K562 (cell line): Measurements from ENCODE around the gene TRMT1L. TPM values are rescaled to one million over a fixed set of nuclear protein-coding genes. Genes with fewer than 3 reads are reported as not detected.

Experiments used
- BDP1 ChIP-seq: IDR thresholded peaks from 3 replicates; pipeline ENCODE4 v1.6.1; 2011; ENCODE audit not compliant: insufficient read length, insufficient read depth
- CHD1 ChIP-seq: fragments of 200-600 bp; sonication (generic); IDR thresholded peaks from one replicate; pipeline ENCODE4 v1.6.1; 2012; ENCODE audit warnings: mild to moderate bottlenecking, moderate library complexity, low read length, inconsistent platforms
- DNMT1 ChIP-seq: fragments of 450-650 bp; IDR thresholded peaks from 2 replicates; pipeline ENCODE4 v1.6.1; 2016; ENCODE audit warnings: antibody characterized with exemption, mild to moderate bottlenecking
- HMG20B ChIP-seq: fragments of 250-450 bp; sonication (Bioruptor Pico); IDR thresholded peaks from 2 replicates; pipeline ENCODE4 v1.5.0; 2021; ENCODE audit warnings: mild to moderate bottlenecking
- JUND ChIP-seq, 2 experiments: IDR thresholded peaks; 2 replicates in 1 of 2; 3 replicates in 1 of 2; pipeline ENCODE4 v1.6.1; 2011; ENCODE audit warnings: borderline replicate concordance in 2 of 2, low read depth in 2 of 2, low read length in 2 of 2, improper control_type of control experiment in 1 of 2, missing biosample characterization in 1 of 2, missing genetic modification characterization in 1 of 2, missing genetic modification reagents in 1 of 2
- POLR2G ChIP-seq: fragments of 200-400 bp; formaldehyde crosslinking; IDR thresholded peaks from 2 replicates; pipeline ENCODE4 v1.6.1; 2017; ENCODE audit warnings: low read depth, mild to moderate bottlenecking, antibody characterized with exemption, low read length, moderate library complexity
- SREBF2 ChIP-seq: sonication (generic); formaldehyde crosslinking; IDR thresholded peaks from 2 replicates; pipeline ENCODE4 v1.4.0; 2020; ENCODE audit warnings: mild to moderate bottlenecking, missing genetic modification reagents
- TAF7 ChIP-seq: fragments of 450-650 bp; IDR thresholded peaks from 2 replicates; pipeline ENCODE4 v1.6.1; 2016; ENCODE audit warnings: missing genetic modification characterization, missing compliant biosample characterization
- ZKSCAN1 ChIP-seq: fragments of 150-350 bp; IDR thresholded peaks from 2 replicates; pipeline ENCODE4 v1.6.1; 2016; ENCODE audit warnings: low read depth, low read length
- ZNF764 ChIP-seq: fragments of 250-450 bp; sonication (Bioruptor Pico); IDR thresholded peaks from 2 replicates; pipeline ENCODE4 v1.4.0; 2020; ENCODE audit warnings: low read depth, mild to moderate bottlenecking, moderate library complexity
- ZNF780A ChIP-seq: fragments of 250-450 bp; sonication (Bioruptor Pico); IDR thresholded peaks from 2 replicates; pipeline ENCODE4 v1.5.0; 2021; ENCODE audit warnings: mild to moderate bottlenecking
- ZSCAN32 ChIP-seq: fragments of 450-650 bp; formaldehyde crosslinking; IDR thresholded peaks from 2 replicates; pipeline ENCODE4 v1.4.0; 2020; ENCODE audit warnings: mild to moderate bottlenecking, moderate library complexity
- polyA plus RNA-seq, 8 experiments: library from polyadenylated mRNA; depleted of rRNA in 4 of 8; stranded (reverse) in 5 of 8; unstranded in 3 of 8; fragments of >200 nt; fragmentation: Nextera tagmentation in 2 of 8; fragmentation: Illumina TruSeq in 1 of 8; extraction: Ambion mirVana in 2 of 8; extraction: Trizol in 1 of 8; gene quantifications; 2 replicates each; pipeline versions ENCODE4 v1.2.1 to v1.2.3, GENCODE V29; 2011 to 2014; ENCODE audit warnings: inconsistent platforms in 1 of 8, missing spikeins in 1 of 8
- total RNA-seq, 7 experiments: library from RNA; depleted of rRNA in 6 of 7; stranded (reverse); fragments of >200 nt in 6 of 7; fragmentation: Illumina TruSeq in 2 of 7; extraction: Trizol in 2 of 7; gene quantifications; 2 replicates each; pipeline versions ENCODE4 v1.2.1 to v1.2.3, GENCODE V29; 2011 to 2021; ENCODE audit warnings: low replicate concordance in 1 of 7
- TF ChIP-seq, protein P1 (sequence below): fragments of 200-600 bp; sonication (generic); IDR thresholded peaks from one replicate; pipeline ENCODE4 v1.6.1; 2012; ENCODE audit warnings: mild to moderate bottlenecking, low read depth, low read length, inconsistent platforms
- TF ChIP-seq, protein P2 (sequence below), 3 experiments: IDR thresholded peaks in 2 of 3; conservative IDR thresholded peaks in 1 of 3; 2 replicates each; pipeline ENCODE4 v1.5.1; 2011 to 2012; ENCODE audit warnings: low read length in 3 of 3, mild to moderate bottlenecking in 3 of 3, control low read depth in 2 of 3, improper control_type of control experiment in 1 of 3, inconsistent platforms in 1 of 3, low read depth in 1 of 3, mixed read lengths in 1 of 3, moderate library complexity in 1 of 3; ENCODE audit not compliant: insufficient read depth in 2 of 3

The TRMT1L gene
- total and polyA plus RNA-seq, 9 of the 15 experiments (the other 6 are each of a cell fraction or from before 2014, with no cell fraction given): 6.4 to 88.9 (median 32.9) TPM

DNA sequence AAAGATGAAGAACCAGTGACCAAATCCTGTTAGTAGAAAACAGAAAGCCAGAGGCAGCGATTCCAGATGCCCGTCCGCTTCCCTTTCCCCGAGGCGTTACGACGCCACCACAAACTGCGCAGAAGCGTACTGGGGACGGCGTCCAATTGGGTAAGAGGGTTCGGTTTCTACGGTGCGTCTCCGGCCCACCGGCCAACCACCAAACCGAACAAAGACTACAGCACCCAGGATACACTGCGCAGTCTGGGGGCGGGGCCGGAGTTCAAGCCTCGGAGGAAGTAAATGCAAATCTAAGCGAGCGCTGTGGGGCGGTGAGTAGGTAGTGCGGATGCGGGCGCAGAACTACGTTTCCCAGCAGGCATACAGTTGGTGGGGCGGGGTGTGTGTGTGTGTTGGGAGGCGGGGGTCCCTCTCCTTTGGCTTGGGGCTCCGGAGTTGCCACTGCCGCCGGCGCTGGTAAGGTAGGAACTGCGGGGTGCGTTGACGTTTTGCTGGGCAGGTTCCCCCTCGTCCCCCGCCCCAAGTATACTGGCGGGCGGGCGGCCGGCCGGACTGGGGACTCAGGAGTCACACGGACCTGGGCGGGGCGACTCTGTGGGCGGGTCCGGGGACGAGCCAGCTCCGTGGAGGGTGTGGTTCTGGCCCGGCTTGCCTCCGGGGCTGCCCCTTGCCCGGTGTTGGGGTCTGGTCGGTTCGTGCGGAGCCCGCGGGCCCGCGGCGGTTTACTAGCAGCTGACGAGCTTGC is at the start of gene TRMT1L, which contains the start of gene SWT1 (continued):
- TF ChIP-seq, protein P1, sequence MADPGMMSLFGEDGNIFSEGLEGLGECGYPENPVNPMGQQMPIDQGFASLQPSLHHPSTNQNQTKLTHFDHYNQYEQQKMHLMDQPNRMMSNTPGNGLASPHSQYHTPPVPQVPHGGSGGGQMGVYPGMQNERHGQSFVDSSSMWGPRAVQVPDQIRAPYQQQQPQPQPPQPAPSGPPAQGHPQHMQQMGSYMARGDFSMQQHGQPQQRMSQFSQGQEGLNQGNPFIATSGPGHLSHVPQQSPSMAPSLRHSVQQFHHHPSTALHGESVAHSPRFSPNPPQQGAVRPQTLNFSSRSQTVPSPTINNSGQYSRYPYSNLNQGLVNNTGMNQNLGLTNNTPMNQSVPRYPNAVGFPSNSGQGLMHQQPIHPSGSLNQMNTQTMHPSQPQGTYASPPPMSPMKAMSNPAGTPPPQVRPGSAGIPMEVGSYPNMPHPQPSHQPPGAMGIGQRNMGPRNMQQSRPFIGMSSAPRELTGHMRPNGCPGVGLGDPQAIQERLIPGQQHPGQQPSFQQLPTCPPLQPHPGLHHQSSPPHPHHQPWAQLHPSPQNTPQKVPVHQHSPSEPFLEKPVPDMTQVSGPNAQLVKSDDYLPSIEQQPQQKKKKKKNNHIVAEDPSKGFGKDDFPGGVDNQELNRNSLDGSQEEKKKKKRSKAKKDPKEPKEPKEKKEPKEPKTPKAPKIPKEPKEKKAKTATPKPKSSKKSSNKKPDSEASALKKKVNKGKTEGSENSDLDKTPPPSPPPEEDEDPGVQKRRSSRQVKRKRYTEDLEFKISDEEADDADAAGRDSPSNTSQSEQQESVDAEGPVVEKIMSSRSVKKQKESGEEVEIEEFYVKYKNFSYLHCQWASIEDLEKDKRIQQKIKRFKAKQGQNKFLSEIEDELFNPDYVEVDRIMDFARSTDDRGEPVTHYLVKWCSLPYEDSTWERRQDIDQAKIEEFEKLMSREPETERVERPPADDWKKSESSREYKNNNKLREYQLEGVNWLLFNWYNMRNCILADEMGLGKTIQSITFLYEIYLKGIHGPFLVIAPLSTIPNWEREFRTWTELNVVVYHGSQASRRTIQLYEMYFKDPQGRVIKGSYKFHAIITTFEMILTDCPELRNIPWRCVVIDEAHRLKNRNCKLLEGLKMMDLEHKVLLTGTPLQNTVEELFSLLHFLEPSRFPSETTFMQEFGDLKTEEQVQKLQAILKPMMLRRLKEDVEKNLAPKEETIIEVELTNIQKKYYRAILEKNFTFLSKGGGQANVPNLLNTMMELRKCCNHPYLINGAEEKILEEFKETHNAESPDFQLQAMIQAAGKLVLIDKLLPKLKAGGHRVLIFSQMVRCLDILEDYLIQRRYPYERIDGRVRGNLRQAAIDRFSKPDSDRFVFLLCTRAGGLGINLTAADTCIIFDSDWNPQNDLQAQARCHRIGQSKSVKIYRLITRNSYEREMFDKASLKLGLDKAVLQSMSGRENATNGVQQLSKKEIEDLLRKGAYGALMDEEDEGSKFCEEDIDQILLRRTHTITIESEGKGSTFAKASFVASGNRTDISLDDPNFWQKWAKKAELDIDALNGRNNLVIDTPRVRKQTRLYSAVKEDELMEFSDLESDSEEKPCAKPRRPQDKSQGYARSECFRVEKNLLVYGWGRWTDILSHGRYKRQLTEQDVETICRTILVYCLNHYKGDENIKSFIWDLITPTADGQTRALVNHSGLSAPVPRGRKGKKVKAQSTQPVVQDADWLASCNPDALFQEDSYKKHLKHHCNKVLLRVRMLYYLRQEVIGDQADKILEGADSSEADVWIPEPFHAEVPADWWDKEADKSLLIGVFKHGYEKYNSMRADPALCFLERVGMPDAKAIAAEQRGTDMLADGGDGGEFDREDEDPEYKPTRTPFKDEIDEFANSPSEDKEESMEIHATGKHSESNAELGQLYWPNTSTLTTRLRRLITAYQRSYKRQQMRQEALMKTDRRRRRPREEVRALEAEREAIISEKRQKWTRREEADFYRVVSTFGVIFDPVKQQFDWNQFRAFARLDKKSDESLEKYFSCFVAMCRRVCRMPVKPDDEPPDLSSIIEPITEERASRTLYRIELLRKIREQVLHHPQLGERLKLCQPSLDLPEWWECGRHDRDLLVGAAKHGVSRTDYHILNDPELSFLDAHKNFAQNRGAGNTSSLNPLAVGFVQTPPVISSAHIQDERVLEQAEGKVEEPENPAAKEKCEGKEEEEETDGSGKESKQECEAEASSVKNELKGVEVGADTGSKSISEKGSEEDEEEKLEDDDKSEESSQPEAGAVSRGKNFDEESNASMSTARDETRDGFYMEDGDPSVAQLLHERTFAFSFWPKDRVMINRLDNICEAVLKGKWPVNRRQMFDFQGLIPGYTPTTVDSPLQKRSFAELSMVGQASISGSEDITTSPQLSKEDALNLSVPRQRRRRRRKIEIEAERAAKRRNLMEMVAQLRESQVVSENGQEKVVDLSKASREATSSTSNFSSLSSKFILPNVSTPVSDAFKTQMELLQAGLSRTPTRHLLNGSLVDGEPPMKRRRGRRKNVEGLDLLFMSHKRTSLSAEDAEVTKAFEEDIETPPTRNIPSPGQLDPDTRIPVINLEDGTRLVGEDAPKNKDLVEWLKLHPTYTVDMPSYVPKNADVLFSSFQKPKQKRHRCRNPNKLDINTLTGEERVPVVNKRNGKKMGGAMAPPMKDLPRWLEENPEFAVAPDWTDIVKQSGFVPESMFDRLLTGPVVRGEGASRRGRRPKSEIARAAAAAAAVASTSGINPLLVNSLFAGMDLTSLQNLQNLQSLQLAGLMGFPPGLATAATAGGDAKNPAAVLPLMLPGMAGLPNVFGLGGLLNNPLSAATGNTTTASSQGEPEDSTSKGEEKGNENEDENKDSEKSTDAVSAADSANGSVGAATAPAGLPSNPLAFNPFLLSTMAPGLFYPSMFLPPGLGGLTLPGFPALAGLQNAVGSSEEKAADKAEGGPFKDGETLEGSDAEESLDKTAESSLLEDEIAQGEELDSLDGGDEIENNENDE: no peak
- TF ChIP-seq ZNF780A (CRISPR knock-in tag): no peak
- no peak for TF ChIP-seq BDP1
- peak; percentile 44; the same call in 1 of the 2 replicates for TF ChIP-seq JUND (IDR thresholded peaks at IDR 0.05; ENCODE audit: borderline replicate concordance, low read depth, low read length)
- TF ChIP-seq JUND (tag; IDR thresholded peaks at IDR 0.05; ENCODE audit: borderline replicate concordance, low read depth, low read length): peak; percentile 43; the same call in 1 of the 3 replicates
- no peak for TF ChIP-seq ZSCAN32 (CRISPR knock-in tag)
- no peak; the same call in 1 of the 2 replicates for TF ChIP-seq ZKSCAN1
- no peak for TF ChIP-seq CHD1
- TF ChIP-seq, protein P2, sequence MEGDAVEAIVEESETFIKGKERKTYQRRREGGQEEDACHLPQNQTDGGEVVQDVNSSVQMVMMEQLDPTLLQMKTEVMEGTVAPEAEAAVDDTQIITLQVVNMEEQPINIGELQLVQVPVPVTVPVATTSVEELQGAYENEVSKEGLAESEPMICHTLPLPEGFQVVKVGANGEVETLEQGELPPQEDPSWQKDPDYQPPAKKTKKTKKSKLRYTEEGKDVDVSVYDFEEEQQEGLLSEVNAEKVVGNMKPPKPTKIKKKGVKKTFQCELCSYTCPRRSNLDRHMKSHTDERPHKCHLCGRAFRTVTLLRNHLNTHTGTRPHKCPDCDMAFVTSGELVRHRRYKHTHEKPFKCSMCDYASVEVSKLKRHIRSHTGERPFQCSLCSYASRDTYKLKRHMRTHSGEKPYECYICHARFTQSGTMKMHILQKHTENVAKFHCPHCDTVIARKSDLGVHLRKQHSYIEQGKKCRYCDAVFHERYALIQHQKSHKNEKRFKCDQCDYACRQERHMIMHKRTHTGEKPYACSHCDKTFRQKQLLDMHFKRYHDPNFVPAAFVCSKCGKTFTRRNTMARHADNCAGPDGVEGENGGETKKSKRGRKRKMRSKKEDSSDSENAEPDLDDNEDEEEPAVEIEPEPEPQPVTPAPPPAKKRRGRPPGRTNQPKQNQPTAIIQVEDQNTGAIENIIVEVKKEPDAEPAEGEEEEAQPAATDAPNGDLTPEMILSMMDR (IDR thresholded peaks at IDR 0.05 in 2 of 3, conservative IDR thresholded peaks at IDR 0.05 in 1 of 3; ENCODE audit: insufficient read depth in 2 of 3, low read depth in 1 of 3, low read length in 3 of 3): no peak
- no peak for TF ChIP-seq ZNF764 (CRISPR knock-in tag)
- TF ChIP-seq TAF7 (tag): no peak
- peak; percentile 92 for TF ChIP-seq POLR2G
- no peak for TF ChIP-seq SREBF2 (CRISPR knock-in tag)
- no peak for TF ChIP-seq HMG20B
- TF ChIP-seq DNMT1: no peak
